ENCODE results near the gene CSGALNACT2. TPM values are rescaled to one million over a fixed set of nuclear protein-coding genes. Genes with fewer than 3 reads are reported as not detected.
A peak's percentile ranks its signal among the peaks of the same experiment; 100 is the strongest.

Gene CSGALNACT2
- total and polyA plus RNA-seq, 4 donors, result 4.1 to 11.0 (median 6.1) TPM

DNA sequence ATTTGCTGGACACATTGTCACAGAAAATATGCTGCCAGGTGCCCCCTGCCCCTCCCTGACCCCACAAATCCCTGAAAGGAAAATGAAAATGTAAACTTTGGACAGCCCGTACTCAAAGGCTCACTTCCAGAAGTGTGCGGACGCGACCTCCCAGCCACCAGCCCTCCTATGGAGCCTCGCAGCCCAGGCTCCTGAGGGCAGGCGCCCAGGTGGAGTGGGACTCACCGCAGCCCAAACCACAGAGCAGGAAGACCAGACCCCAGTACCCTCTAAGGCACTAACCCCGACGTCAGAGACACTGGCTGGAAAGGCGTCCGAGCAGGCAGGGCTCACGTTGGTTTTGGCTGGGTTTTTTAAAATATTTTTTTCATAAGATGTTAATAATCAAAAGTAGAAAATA is 57.3 kb downstream of the CSGALNACT2 start:
- no peaks in the 10 kb centered on the region for H3K9me3 ChIP-seq (ENCODE audit: control insufficient read depth in 4 of 4, low read length in 3 of 4)
- no peak overlapping the region for H3K27ac ChIP-seq (ENCODE audit: low read depth in 1 of 2, low read length in 2 of 2)
- no peak for TF ChIP-seq JUND (IDR thresholded peaks at IDR 0.05)
- TF ChIP-seq TAF1 (conservative IDR thresholded peaks at IDR 0.05), result no peak
- TF ChIP-seq, protein P1, sequence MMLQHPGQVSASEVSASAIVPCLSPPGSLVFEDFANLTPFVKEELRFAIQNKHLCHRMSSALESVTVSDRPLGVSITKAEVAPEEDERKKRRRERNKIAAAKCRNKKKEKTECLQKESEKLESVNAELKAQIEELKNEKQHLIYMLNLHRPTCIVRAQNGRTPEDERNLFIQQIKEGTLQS (IDR thresholded peaks at IDR 0.05), result no peak
- no peak for TF ChIP-seq EGR1 (IDR thresholded peaks at IDR 0.05; ENCODE audit: low read depth in 2 of 2)
- no peak for TF ChIP-seq RAD21 (IDR thresholded peaks at IDR 0.05)
- TF ChIP-seq, protein P2, sequence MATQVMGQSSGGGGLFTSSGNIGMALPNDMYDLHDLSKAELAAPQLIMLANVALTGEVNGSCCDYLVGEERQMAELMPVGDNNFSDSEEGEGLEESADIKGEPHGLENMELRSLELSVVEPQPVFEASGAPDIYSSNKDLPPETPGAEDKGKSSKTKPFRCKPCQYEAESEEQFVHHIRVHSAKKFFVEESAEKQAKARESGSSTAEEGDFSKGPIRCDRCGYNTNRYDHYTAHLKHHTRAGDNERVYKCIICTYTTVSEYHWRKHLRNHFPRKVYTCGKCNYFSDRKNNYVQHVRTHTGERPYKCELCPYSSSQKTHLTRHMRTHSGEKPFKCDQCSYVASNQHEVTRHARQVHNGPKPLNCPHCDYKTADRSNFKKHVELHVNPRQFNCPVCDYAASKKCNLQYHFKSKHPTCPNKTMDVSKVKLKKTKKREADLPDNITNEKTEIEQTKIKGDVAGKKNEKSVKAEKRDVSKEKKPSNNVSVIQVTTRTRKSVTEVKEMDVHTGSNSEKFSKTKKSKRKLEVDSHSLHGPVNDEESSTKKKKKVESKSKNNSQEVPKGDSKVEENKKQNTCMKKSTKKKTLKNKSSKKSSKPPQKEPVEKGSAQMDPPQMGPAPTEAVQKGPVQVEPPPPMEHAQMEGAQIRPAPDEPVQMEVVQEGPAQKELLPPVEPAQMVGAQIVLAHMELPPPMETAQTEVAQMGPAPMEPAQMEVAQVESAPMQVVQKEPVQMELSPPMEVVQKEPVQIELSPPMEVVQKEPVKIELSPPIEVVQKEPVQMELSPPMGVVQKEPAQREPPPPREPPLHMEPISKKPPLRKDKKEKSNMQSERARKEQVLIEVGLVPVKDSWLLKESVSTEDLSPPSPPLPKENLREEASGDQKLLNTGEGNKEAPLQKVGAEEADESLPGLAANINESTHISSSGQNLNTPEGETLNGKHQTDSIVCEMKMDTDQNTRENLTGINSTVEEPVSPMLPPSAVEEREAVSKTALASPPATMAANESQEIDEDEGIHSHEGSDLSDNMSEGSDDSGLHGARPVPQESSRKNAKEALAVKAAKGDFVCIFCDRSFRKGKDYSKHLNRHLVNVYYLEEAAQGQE (IDR thresholded peaks at IDR 0.05), result no peak
- TF ChIP-seq YY1 (IDR thresholded peaks at IDR 0.05), result no peak
- TF ChIP-seq NR2F2 (IDR thresholded peaks at IDR 0.05), result no peak
- TF ChIP-seq HNF4G (IDR thresholded peaks at IDR 0.05), result no peak
- peak; percentile 22 for DNase-seq (ENCODE audit: low spot score)
- 94% methylated on average over 12 of the region's 12 CpGs for WGBS
- H3K4me3 ChIP-seq (ENCODE audit: low read depth in 1 of 3, low read length in 3 of 3), result no peak overlapping the region
- H3K27me3 ChIP-seq (ENCODE audit: control insufficient read depth in 4 of 4, insufficient read depth in 4 of 4, low read length in 3 of 4), result no peaks in the 10 kb centered on the region
- H3K4me1 ChIP-seq (ENCODE audit: control insufficient read depth in 4 of 4, insufficient read depth in 4 of 4, low read length in 3 of 4), result no peaks in the 10 kb centered on the region
- H3K9ac ChIP-seq (ENCODE audit: low read depth in 1 of 2, low read length in 2 of 2), result no peak overlapping the region
- no peaks in the 10 kb centered on the region for H3K36me3 ChIP-seq (ENCODE audit: control insufficient read depth in 4 of 4, insufficient read depth in 3 of 4, low read depth in 1 of 4, low read length in 3 of 4)

DNA sequence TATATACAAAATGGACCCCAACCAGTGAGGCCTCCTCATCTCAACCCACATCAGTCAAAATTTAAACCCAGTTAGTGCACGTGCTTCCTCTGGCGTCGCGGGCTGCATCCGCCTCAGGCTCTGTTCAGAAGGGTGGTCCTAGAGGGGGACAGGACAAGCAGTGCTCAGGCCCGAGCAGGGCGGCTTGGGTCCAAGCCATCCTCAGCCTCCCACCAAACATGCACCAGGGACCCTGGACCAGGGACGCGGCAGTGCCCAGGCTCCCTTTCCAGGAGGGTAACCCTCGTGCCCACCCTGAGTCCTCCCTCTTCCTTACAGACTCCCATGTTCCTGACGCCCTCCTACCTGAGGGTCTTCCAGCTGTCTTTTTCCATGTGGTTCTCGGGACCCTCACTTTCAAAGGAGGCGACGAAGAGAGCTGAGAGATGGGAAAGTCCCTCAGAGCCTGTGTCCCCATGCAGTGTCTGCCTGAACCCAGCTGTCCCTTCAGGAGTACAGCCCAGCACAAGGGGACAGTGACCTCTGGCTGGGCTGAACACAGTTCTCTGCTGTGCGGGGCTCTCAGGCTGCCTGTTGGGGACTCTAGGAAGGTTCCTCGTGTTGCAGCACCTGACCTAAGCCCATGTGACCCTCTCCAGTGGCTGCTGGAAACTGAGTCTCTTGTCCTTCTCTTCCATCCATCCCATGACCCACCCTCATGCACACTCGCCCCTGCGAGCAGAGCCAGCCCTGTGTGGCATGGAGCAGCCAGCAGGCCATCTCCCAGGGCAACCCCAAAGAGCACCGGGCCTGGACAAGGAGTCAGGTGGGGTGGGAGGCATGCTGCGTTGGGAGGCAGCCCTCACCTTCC is 58.1 kb downstream of the CSGALNACT2 start:
- H3K9ac ChIP-seq (ENCODE audit: low read depth in 1 of 2, low read length in 2 of 2), result no peak overlapping the region
- no peaks in the 10 kb centered on the region for H3K9me3 ChIP-seq (ENCODE audit: control insufficient read depth in 4 of 4, low read length in 3 of 4)
- no peak for TF ChIP-seq JUND (IDR thresholded peaks at IDR 0.05)
- TF ChIP-seq YY1 (IDR thresholded peaks at IDR 0.05), result no peak
- TF ChIP-seq HNF4A (conservative IDR thresholded peaks at IDR 0.05), result no peak
- TF ChIP-seq, protein P3, sequence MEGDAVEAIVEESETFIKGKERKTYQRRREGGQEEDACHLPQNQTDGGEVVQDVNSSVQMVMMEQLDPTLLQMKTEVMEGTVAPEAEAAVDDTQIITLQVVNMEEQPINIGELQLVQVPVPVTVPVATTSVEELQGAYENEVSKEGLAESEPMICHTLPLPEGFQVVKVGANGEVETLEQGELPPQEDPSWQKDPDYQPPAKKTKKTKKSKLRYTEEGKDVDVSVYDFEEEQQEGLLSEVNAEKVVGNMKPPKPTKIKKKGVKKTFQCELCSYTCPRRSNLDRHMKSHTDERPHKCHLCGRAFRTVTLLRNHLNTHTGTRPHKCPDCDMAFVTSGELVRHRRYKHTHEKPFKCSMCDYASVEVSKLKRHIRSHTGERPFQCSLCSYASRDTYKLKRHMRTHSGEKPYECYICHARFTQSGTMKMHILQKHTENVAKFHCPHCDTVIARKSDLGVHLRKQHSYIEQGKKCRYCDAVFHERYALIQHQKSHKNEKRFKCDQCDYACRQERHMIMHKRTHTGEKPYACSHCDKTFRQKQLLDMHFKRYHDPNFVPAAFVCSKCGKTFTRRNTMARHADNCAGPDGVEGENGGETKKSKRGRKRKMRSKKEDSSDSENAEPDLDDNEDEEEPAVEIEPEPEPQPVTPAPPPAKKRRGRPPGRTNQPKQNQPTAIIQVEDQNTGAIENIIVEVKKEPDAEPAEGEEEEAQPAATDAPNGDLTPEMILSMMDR (IDR thresholded peaks at IDR 0.05; ENCODE audit: low read depth, low read length, missing input control), result no peak
- DNase-seq (ENCODE audit: low spot score), result peak; percentile 28
- H3K36me3 ChIP-seq (ENCODE audit: control insufficient read depth in 4 of 4, insufficient read depth in 3 of 4, low read depth in 1 of 4, low read length in 3 of 4), result no peaks in the 10 kb centered on the region
- H3K4me3 ChIP-seq (ENCODE audit: low read depth in 1 of 3, low read length in 3 of 3), result no peak overlapping the region
- 90% methylated on average over 20 of the region's 20 CpGs for WGBS
- no peaks in the 10 kb centered on the region for H3K27me3 ChIP-seq (ENCODE audit: control insufficient read depth in 4 of 4, insufficient read depth in 4 of 4, low read length in 3 of 4)
- H3K4me1 ChIP-seq (ENCODE audit: control insufficient read depth in 4 of 4, insufficient read depth in 4 of 4, low read length in 3 of 4), result no peaks in the 10 kb centered on the region
- H3K27ac ChIP-seq (ENCODE audit: low read depth in 1 of 2, low read length in 2 of 2), result no peak overlapping the region
